Natural killer cell (primary cell): ENCODE results near the gene CCDC88B. TPM values are rescaled to one million over a fixed set of nuclear protein-coding genes. Genes with fewer than 3 reads are reported as not detected.
A peak's percentile ranks its signal among the peaks of the same experiment; 100 is the strongest.

ENCODE experiments used
- ATAC-seq, 3 donors: fragments of 150-1000 bp in 2 of 3; fragments of 200-7000 bp in 1 of 3; cut with Tn5 transposase; 1 replicate in 1 of 3; 2 replicates in 2 of 3; pipeline ENCODE4 v1.10.0; 2021; ENCODE audit warnings: mild to moderate bottlenecking in 2 of 3, moderate library complexity in 2 of 3
- DNase-seq, 2 donors: peaks; one replicate each; pipeline versions ENCODE4 v3.0.0 to v3.0.0-alpha.2; 2013 to 2021; ENCODE audit warnings: mixed read lengths in 1 of 2
- H3K27ac ChIP-seq: one replicate; pipeline ENCODE4 v1.5.1; 2013; ENCODE audit warnings: mild to moderate bottlenecking, low read length
- H3K27me3 ChIP-seq: one replicate; pipeline ENCODE4 v1.6.1; 2013; ENCODE audit warnings: low read length; ENCODE audit not compliant: control insufficient read depth, insufficient read depth
- H3K36me3 ChIP-seq: one replicate; pipeline ENCODE4 v1.6.1; 2013; ENCODE audit warnings: low read length; ENCODE audit not compliant: control insufficient read depth, insufficient read depth
- H3K4me1 ChIP-seq: one replicate; pipeline ENCODE4 v1.6.1; 2013; ENCODE audit warnings: low read length; ENCODE audit not compliant: control insufficient read depth, insufficient read depth
- H3K4me3 ChIP-seq: one replicate; pipeline ENCODE4 v1.5.1; 2013; ENCODE audit warnings: low read length
- H3K9me3 ChIP-seq: one replicate; pipeline ENCODE4 v1.6.1; 2013; ENCODE audit warnings: low read length; ENCODE audit not compliant: control insufficient read depth, insufficient read depth
- H3K27ac Mint-ChIP-seq, 2 donors: one replicate each; pipeline ENCODE4 v1.8.0; 2022; ENCODE audit warnings: mild to moderate bottlenecking in 2 of 2, mixed read lengths in 2 of 2, moderate library complexity in 1 of 2
- H3K27me3 Mint-ChIP-seq, 2 donors: one replicate each; pipeline ENCODE4 v1.8.0; 2022; ENCODE audit warnings: low read depth in 2 of 2, mixed read lengths in 2 of 2
- H3K36me3 Mint-ChIP-seq: one replicate; pipeline ENCODE4 v1.8.0; 2022; ENCODE audit warnings: mixed read lengths
- H3K4me1 Mint-ChIP-seq, 2 donors: one replicate each; pipeline ENCODE4 v1.8.0; 2022; ENCODE audit warnings: mixed read lengths in 2 of 2
- H3K4me3 Mint-ChIP-seq: one replicate; pipeline ENCODE4 v1.8.0; 2022; ENCODE audit warnings: mild to moderate bottlenecking, moderate library complexity, mixed read lengths
- H3K9me3 Mint-ChIP-seq, 2 donors: one replicate each; pipeline ENCODE4 v1.8.0; 2022; ENCODE audit warnings: mixed read lengths in 2 of 2
- WGBS: methylation state at CpG from one replicate; pipeline ENCODE4 v1.1.7; 2013; ENCODE audit warnings: missing lambda C conversion rate; ENCODE audit not compliant: insufficient coverage; 5-methylcytosine and 5-hydroxymethylcytosine counted together
- intact Hi-C: fragments of 100-400 bp; cut with micrococcal nuclease; formaldehyde crosslinking; loops from one replicate; pipeline ENCODE4 v1.14.2; 2022
- total RNA-seq, 4 donors: library from RNA; stranded (reverse); fragments of 120-200 nt in 1 of 4; gene quantifications; one replicate each; pipeline versions ENCODE4 v1.2.3 to v1.2.4, GENCODE V29; 2013 to 2022
- TF ChIP-seq, protein P1 (sequence below): fragments of 200-600 bp; IDR thresholded peaks from one replicate; pipeline ENCODE4 v1.8.0; 2022; ENCODE audit warnings: antibody characterized with exemption

CCDC88B gene
- total RNA-seq, 3 donors from 2014 or later (not counting 1 experiment from before 2014, with no cell fraction given): 262 to 276 (median 272) TPM

- no peak overlapping the region for H3K4me3 ChIP-seq
Observed at GRCh38 chr11:64341851-64342791, 2.1 kb downstream of the CCDC88B start.

GRCh38 chr11:64342869-64343745 is 3.1 kb downstream of the CCDC88B start:
- TF ChIP-seq, protein P1, sequence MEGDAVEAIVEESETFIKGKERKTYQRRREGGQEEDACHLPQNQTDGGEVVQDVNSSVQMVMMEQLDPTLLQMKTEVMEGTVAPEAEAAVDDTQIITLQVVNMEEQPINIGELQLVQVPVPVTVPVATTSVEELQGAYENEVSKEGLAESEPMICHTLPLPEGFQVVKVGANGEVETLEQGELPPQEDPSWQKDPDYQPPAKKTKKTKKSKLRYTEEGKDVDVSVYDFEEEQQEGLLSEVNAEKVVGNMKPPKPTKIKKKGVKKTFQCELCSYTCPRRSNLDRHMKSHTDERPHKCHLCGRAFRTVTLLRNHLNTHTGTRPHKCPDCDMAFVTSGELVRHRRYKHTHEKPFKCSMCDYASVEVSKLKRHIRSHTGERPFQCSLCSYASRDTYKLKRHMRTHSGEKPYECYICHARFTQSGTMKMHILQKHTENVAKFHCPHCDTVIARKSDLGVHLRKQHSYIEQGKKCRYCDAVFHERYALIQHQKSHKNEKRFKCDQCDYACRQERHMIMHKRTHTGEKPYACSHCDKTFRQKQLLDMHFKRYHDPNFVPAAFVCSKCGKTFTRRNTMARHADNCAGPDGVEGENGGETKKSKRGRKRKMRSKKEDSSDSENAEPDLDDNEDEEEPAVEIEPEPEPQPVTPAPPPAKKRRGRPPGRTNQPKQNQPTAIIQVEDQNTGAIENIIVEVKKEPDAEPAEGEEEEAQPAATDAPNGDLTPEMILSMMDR: no peak

More at GRCh38 chr11:64341851-64342791, 2.1 kb downstream of the CCDC88B start:
- DNase-seq (peak; percentile 91), ATAC-seq (peak; percentile 66 to 79 (median 67))
- Mint-ChIP-seq H3K36me3 (no peaks in the 10 kb centered on the region), H3K27ac (peak overlapping the region; percentile 96 to 98), H3K4me1 (peaks cover 33 to 61% of the 10 kb centered on the region in 2 donors), H3K27me3 (no peaks in the 10 kb centered on the region), H3K4me3 (peak overlapping the region; percentile 95), H3K9me3 (no peaks in the 10 kb centered on the region)
- H3K36me3 ChIP-seq: peaks cover 50% of the 10 kb centered on the region
- TF ChIP-seq, protein P1: peak; percentile 11
- intact Hi-C loops: loop anchor here (2.0 to 5.0 kb wide), 3 partner anchors 35 to 135 kb away; partner anchors contain the start of genes ESRRA and FERMT3
- peaks cover 48% of the 10 kb centered on the region for H3K4me1 ChIP-seq
- WGBS: 45% methylated on average over 55 of the region's 55 CpGs
- no peaks in the 10 kb centered on the region for H3K9me3 ChIP-seq
- H3K27ac ChIP-seq: no peak overlapping the region
- H3K27me3 ChIP-seq: no peaks in the 10 kb centered on the region

GRCh38 chr11:64343767-64344559 is 4.0 kb downstream of the CCDC88B start:
- Mint-ChIP-seq H3K9me3 (no peaks in the 10 kb centered on the region), H3K4me1 (peaks cover 26 to 59% of the 10 kb centered on the region in 2 donors), H3K27me3 (no peaks in the 10 kb centered on the region), H3K4me3 (no peak overlapping the region), H3K36me3 (no peaks in the 10 kb centered on the region), H3K27ac (no peak overlapping the region)
- TF ChIP-seq, protein P1: no peak
- H3K27me3 ChIP-seq: no peaks in the 10 kb centered on the region
- H3K4me1 ChIP-seq: peaks cover 45% of the 10 kb centered on the region
- no peak overlapping the region for H3K27ac ChIP-seq
- DNase-seq: peak in 1 of 2 donors; percentile 29
- intact Hi-C loops: loop anchor here (5.0 kb wide), 2 partner anchors 37 to 137 kb away; partner anchors contain the start of genes ESRRA and FERMT3
- peaks cover 49% of the 10 kb centered on the region for H3K36me3 ChIP-seq
- ATAC-seq: no peak
- H3K9me3 ChIP-seq: no peaks in the 10 kb centered on the region
- no peak overlapping the region for H3K4me3 ChIP-seq
- WGBS: 95% methylated on average over 18 of the region's 18 CpGs

More at GRCh38 chr11:64342869-64343745, 3.1 kb downstream of the CCDC88B start:
- no peak overlapping the region for H3K4me3 ChIP-seq
- DNase-seq (peak in 1 of 2 donors; percentile 14), ATAC-seq (peak in 1 of 3 donors; percentile 2)
- H3K36me3 ChIP-seq: peaks cover 49% of the 10 kb centered on the region
- Mint-ChIP-seq H3K4me1 (peaks cover 28 to 63% of the 10 kb centered on the region in 2 donors), H3K36me3 (no peaks in the 10 kb centered on the region), H3K4me3 (no peak overlapping the region), H3K27me3 (no peaks in the 10 kb centered on the region), H3K27ac (peak overlapping the region in 1 of 2 donors; percentile 98), H3K9me3 (no peaks in the 10 kb centered on the region)
- 84% methylated on average over 28 of the region's 29 CpGs for WGBS
- no peak overlapping the region for H3K27ac ChIP-seq
- H3K27me3 ChIP-seq: no peaks in the 10 kb centered on the region
- H3K4me1 ChIP-seq: peaks cover 48% of the 10 kb centered on the region
- no peaks in the 10 kb centered on the region for H3K9me3 ChIP-seq
- intact Hi-C loops: loop anchor here (5.0 kb wide), 2 partner anchors 36 to 136 kb away; partner anchors contain the start of genes ESRRA and FERMT3
